WTC11 (cell line): ENCODE measurements around the gene CDCA4. TPM values are rescaled to one million over a fixed set of nuclear protein-coding genes. Genes with fewer than 3 reads are reported as not detected.

Experiments used
- ATAC-seq: fragments of 200-7000 bp; cut with Tn5 transposase; 2 replicates; pipeline ENCODE4 v1.10.0; 2021; ENCODE audit warnings: mild to moderate bottlenecking, moderate library complexity
- CTCF ChIA-PET: fragments of 300-600 bp; sonication (Branson Sonifier 250); formaldehyde crosslinking; loops from one replicate; lab custom pipeline; 2021; ENCODE audit warnings: antibody characterized with exemption; lab: Charles Lee
- POLR2A ChIA-PET: fragments of 350-600 bp; sonication (Branson Sonifier 250); formaldehyde crosslinking; loops from one replicate; lab custom pipeline; 2021; ENCODE audit warnings: antibody characterized with exemption; lab: Charles Lee
- DNase-seq: peaks from one replicate; pipeline ENCODE4 v3.0.0; 2021; ENCODE audit warnings: low spot score
- H3K27ac Mint-ChIP-seq: 2 replicates; pipeline ENCODE4 v1.8.0; 2021; ENCODE audit warnings: mixed read lengths
- H3K27me3 Mint-ChIP-seq: 2 replicates; pipeline ENCODE4 v1.8.0; 2021; ENCODE audit warnings: low read depth, mild to moderate bottlenecking, moderate library complexity, mixed read lengths
- H3K36me3 Mint-ChIP-seq: 2 replicates; pipeline ENCODE4 v1.8.0; 2021; ENCODE audit warnings: mixed read lengths
- H3K4me1 Mint-ChIP-seq: 2 replicates; pipeline ENCODE4 v1.8.0; 2022; ENCODE audit warnings: mixed read lengths
- H3K4me3 Mint-ChIP-seq: 2 replicates; pipeline ENCODE4 v1.8.0; 2021; ENCODE audit warnings: mild to moderate bottlenecking, moderate library complexity, mixed read lengths
- H3K9me3 Mint-ChIP-seq: 2 replicates; pipeline ENCODE4 v1.8.0; 2021; ENCODE audit warnings: mixed read lengths
- AFF4 ChIP-seq: sonication (generic); formaldehyde crosslinking; IDR thresholded peaks from 2 replicates; pipeline ENCODE4 v1.8.1; 2023; ENCODE audit warnings: mild to moderate bottlenecking, missing genetic modification reagents, borderline replicate concordance
- ATF6 ChIP-seq: sonication (generic); formaldehyde crosslinking; IDR thresholded peaks from 2 replicates; pipeline ENCODE4 v1.8.1; 2023; ENCODE audit warnings: mild to moderate bottlenecking, missing genetic modification reagents
- CDX4 ChIP-seq: fragments of 250-450 bp; sonication (Bioruptor Pico); IDR thresholded peaks from 2 replicates; pipeline ENCODE4 v1.9.0; 2021; ENCODE audit warnings: moderate library complexity, mild to moderate bottlenecking, inconsistent platforms, borderline replicate concordance
- CTCF ChIP-seq: fragments of 200-600 bp; IDR thresholded peaks from 2 replicates; pipeline ENCODE4 v1.8.0; 2022; ENCODE audit warnings: antibody characterized with exemption
- KAT7 ChIP-seq: sonication (generic); formaldehyde crosslinking; IDR thresholded peaks from 2 replicates; pipeline ENCODE4 v1.8.1; 2023; ENCODE audit warnings: missing genetic modification reagents, mild to moderate bottlenecking, borderline replicate concordance
- NR2C2 ChIP-seq: sonication (generic); formaldehyde crosslinking; IDR thresholded peaks from 2 replicates; pipeline ENCODE4 v1.8.0; 2022; ENCODE audit warnings: mild to moderate bottlenecking, missing genetic modification reagents
- SMAD3 ChIP-seq: sonication (generic); formaldehyde crosslinking; IDR thresholded peaks from 2 replicates; pipeline ENCODE4 v1.8.0; 2022; ENCODE audit warnings: missing genetic modification reagents, mild to moderate bottlenecking, borderline replicate concordance
- SOX15 ChIP-seq: fragments of 250-450 bp; sonication (Bioruptor Pico); IDR thresholded peaks from 2 replicates; pipeline ENCODE4 v1.9.0; 2021; ENCODE audit warnings: mild to moderate bottlenecking
- ZNF138 ChIP-seq: sonication (generic); formaldehyde crosslinking; conservative IDR thresholded peaks from 2 replicates; pipeline ENCODE4 v1.8.1; 2022; ENCODE audit warnings: mild to moderate bottlenecking, moderate library complexity, missing genetic modification reagents
- ZNF512 ChIP-seq: sonication (generic); formaldehyde crosslinking; IDR thresholded peaks from 2 replicates; pipeline ENCODE4 v1.8.1; 2022; ENCODE audit warnings: missing genetic modification reagents, borderline replicate concordance
- total RNA-seq: library from RNA; stranded (reverse); gene quantifications from 3 replicates; pipeline ENCODE4 v1.2.3, GENCODE V29; 2021
- TF ChIP-seq, protein P1 (sequence below): sonication (generic); formaldehyde crosslinking; IDR thresholded peaks from 2 replicates; pipeline ENCODE4 v1.8.1; 2022; ENCODE audit warnings: low read depth, missing genetic modification reagents, borderline replicate concordance

CDCA4 gene
- total RNA-seq, 1 experiment from 2014 or later = 63.3 TPM

DNA sequence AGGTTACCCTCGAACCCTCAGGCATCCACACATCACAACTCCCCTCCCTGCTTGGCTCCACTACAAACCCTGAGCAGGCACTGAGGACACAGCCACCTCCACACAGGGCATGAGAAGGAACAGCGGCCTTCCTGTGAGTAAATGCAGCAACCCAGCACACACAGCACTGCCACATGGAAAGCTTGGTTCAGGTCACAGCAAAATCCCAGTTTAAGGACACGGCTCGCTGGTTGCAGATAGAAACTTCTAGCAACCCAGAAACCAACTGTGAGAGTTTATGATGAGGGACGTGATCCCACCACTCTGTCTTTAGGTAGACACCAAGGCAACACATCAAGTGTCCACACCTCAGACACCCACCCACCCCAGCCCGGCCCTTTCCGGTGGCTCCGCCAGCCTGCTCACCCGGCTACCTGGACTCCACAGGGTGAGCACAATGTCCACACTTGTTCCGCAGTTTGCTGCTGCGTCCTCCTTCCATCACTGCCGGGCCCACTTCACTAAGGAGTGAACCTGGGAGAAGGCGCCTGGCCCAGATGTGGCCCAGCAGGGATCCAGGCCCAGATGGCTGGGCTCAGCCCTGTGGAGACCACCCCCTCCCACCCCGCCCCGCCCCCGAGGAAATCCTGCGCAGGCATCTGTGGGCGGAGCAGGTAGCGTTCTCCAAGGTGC is 13.2 kb downstream of the CDCA4 start (continued):
- TF ChIP-seq ATF6 (CRISPR knock-in tag) (no peak), ZNF138 (CRISPR knock-in tag) (no peak), AFF4 (CRISPR knock-in tag) (no peak), KAT7 (CRISPR knock-in tag) (no peak), SMAD3 (no peak), ZNF512 (CRISPR knock-in tag) (no peak)

- DNase-seq = no peak
These were observed 13.9 kb downstream of the CDCA4 start for GRCh38 chr14:105006831-105007592.

More at GRCh38 chr14:105006831-105007592, 13.9 kb downstream of the CDCA4 start:
- Mint-ChIP-seq H3K4me1 (no peaks in the 10 kb centered on the region), H3K36me3 (peaks cover 21% of the 10 kb centered on the region), H3K27ac (peak overlapping the region; percentile 85), H3K9me3 (no peaks in the 10 kb centered on the region), H3K27me3 (no peaks in the 10 kb centered on the region), H3K4me3 (no peak overlapping the region)
- ChIA-PET POLR2A (no interaction called here), CTCF (interaction anchor here (1.3 kb wide), 1 partner anchor 32 kb away, joined by 5 read pairs; no protein-coding TSS in a partner anchor)
- ATAC-seq = no peak
- TF ChIP-seq SOX15 = no peak
- TF ChIP-seq ZNF512 (CRISPR knock-in tag) = no peak
- TF ChIP-seq, protein P1, sequence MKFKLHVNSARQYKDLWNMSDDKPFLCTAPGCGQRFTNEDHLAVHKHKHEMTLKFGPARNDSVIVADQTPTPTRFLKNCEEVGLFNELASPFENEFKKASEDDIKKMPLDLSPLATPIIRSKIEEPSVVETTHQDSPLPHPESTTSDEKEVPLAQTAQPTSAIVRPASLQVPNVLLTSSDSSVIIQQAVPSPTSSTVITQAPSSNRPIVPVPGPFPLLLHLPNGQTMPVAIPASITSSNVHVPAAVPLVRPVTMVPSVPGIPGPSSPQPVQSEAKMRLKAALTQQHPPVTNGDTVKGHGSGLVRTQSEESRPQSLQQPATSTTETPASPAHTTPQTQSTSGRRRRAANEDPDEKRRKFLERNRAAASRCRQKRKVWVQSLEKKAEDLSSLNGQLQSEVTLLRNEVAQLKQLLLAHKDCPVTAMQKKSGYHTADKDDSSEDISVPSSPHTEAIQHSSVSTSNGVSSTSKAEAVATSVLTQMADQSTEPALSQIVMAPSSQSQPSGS (CRISPR knock-in tag) = no peak
- no peak for TF ChIP-seq CDX4 (CRISPR knock-in tag)
- TF ChIP-seq NR2C2 (CRISPR knock-in tag) = no peak
- TF ChIP-seq SMAD3 = no peak
- no peak for TF ChIP-seq CTCF
